Measurements from ENCODE around the gene AFF3.
"Not testable (repeated sequence)": the region's sequence is repeated elsewhere in the genome, so short reads cannot be mapped to it uniquely, and the experiment has no call there.

The AFF3 gene

DNA sequence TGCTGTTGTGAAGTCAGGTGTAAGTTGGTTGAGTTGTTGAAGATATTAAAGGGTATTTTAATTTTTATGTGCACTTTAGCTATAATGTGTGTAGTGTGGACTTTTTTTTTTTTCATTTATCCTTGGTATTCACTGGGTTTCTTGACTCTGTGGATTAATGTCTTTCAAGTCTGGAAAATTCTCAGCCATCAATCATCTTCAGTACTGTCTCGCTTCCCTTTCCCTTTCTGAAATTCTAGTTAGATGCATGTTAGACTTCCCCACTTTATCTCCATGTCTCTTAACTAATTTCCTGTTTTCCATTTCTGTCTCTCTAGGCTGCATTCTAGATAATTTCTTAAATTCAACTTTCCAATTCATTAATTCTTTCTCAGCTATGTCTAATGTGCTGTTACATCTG, 404.9 kb downstream of the AFF3 start:
- no peak for DNase-seq (ENCODE audit: low read depth)

GRCh38 chr2:99735753-99736152, 406.6 kb downstream of the AFF3 start:
- DNase-seq (ENCODE audit: low read depth): no peak

DNA sequence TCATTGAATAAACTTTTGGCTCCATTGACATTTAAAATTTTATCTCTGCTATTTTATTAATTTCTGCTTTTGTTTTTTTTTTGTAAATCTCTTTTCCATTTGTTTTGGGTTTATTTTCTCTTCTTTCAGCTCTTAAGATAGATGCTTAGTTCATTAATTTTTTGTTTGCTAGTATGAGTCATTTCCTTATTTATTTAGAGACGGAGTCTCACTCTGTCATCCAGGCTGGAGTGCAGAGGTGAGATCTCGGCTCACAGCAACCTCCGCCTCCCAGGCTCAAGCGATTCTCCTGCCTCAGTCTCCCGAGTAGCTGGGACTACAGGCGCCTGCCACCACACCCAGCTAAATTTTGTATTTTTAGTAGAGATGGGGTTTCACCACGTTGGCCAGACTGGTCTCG, 407.1 kb downstream of the AFF3 start:
- DNase-seq (ENCODE audit: low read depth): not testable (repeated sequence)

DNA sequence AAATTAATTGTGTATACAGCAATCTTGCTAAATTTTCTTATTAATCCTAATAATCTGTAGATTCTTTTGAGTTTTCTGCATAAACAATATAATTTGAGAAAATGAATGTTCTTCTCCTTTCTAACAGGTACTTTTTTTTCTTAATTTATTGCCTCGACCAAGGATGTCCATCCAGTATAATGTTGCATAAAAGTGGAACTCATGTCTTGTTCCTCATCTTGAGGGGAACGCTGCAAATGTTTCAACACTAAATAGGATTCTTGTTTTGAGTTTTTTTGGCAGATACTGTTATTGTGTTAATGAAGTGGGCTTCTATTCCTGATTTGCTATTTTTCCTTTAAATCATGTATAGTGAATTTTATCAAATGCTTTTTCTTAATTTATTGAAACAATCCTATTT, 408.2 kb downstream of the AFF3 start:
- no peak for DNase-seq (ENCODE audit: low read depth)

DNA sequence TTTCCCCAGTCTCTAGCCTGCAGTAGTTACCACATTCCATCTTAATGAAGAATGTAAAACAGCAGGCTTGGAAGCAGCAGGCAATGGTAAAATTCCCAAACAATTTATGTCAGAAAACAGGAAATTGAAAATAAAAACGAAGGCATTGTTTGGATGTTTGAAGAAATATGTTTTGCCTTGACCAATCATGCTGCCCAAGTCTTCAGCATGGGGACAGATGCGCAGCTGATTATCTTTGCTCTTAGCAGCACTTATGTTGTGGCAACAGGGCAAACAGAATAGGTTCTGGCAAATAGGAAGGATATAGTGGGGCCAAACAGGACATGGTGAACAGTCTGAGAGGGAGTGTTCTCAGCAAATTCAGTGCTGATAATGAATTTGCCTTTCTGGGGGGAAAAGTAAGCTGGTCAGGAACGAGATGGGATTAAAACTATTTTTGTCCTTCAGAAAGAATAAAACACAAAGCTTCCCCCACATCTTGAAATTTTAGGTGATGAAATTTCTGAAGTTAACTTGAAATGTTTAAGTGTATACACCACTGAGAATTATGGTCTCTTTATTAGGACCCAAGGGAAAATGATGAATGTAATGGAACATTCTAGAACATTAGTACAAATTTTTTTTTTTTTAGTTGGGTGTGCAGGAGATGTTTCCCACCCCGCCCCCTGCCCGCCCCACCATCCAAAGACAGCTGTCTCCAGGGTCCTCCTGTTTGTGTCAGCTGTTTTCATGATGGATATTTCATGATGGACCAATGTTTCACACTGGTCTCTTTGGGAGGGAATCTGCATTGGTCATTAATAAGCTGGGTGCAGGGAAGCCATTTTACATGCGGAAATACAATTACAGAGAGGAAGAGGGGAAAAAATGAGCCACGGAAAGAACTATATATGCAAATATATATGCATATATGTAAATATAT, 413.0 kb downstream of the AFF3 start:
- no peak for DNase-seq (ENCODE audit: low read depth)

GRCh38 chr2:99728166-99728565, 414.2 kb downstream of the AFF3 start:
- DNase-seq (ENCODE audit: low read depth): no peak

DNA sequence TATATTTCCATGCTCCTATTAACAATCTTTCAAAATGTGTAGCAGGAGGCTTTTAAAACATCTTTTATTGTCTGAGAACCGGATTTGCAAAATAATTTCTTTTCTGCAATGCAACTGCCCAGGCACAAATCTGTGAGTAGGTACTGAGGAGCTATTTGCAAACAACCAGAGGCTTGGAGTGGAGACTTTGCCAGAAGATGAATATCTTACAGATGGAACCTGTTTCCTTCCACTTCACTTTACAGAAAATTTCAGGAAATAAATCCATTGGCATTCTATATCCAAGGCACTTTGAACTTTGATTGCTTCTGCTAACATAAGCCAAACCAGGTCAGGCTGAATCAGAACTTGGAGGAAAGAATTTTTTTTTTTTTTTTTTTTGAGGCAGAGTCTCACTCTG, 415.2 kb downstream of the AFF3 start:
- DNase-seq (ENCODE audit: low read depth): no peak

GRCh38 chr2:99726691-99727090, 415.7 kb downstream of the AFF3 start:
- DNase-seq (ENCODE audit: low read depth): no peak

GRCh38 chr2:99725820-99726219, 416.6 kb downstream of the AFF3 start:
- DNase-seq (ENCODE audit: low read depth): no peak

DNA sequence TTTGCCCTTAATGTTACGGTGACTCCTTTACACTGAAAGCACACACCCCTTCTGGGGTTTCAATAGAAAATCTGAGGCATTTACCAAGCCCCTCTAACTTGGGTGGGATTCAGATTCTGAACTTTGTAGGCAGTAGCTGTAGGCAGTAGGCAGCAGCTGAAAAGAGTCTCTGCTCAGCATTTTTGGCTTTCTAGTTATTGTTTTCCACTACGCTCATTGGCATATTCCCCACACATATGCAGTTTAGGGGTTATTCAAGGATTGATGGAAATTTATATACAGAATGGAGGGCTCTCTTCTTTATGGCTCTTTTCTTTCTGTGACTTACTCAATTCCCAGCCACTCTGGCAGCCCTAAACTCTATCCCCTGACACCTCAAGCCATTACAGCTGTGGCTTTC, 419.9 kb downstream of the AFF3 start:
- DNase-seq (ENCODE audit: low read depth): no peak

DNA sequence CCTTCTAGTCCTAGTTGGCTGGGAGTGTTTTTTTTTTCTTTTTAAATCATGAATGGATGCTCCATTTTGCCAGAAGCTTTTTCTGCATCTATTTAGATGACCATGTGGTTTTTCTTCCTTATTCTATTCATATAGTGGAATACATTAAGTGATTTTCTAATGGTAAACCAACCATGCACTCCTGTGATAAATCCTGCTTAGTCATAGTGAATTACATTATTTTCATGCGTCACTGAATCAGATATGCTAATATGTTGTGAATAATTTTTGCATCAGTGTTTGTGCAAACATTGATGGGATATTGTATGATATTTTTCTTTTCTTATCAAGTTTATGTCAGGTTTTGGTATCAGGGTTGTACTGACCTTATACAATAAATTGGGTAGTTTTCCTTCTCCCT, 423.3 kb downstream of the AFF3 start:
- DNase-seq (ENCODE audit: low read depth): no peak

- DNase-seq (ENCODE audit: low read depth): no peak
These were observed 426.4 kb downstream of the AFF3 start for GRCh38 chr2:99715956-99716355.

DNA sequence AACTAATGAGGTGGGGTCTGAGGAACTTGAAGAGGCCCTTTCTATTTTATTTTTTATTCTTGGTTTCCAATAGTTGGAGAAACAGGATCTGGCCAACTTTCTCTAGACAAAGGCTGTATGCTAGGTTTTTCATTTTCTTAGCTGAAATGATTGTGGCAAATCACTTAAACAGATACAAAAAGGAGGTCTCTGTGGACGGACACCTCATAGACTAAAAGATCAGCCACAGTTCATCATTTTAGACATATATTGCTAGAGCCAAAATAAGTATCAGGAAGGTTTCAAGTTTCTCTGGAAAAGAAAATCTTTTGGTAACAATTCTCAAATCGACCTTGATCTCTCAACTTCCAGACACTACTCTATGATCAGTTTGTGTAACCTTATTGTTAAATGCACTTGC, 428.0 kb downstream of the AFF3 start:
- DNase-seq (ENCODE audit: low read depth): no peak

DNA sequence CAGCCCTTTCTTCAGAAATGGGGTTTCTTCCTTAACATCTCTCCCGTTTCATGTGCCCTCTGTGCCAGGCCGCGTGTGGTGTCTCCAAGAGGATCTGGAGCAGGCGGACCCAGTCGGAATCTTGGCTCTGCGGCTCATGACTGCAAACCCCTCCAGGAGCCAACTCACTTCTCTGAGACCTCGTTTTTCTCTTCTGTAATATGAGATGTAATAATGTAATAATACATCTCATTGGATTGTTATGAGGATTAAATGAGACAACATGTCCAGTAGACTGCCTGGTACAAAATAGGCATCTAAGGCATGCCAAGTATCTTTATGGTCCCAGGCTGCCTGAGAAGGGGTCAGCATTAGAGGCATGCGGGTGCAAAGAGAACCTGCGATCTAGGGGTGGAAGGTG, 431.2 kb downstream of the AFF3 start:
- no peak for DNase-seq (ENCODE audit: low read depth)

GRCh38 chr2:99710721-99711120, 431.7 kb downstream of the AFF3 start:
- DNase-seq (ENCODE audit: low read depth): no peak

GRCh38 chr2:99709229-99709628, 433.2 kb downstream of the AFF3 start:
- no peak for DNase-seq (ENCODE audit: low read depth)

- no peak for DNase-seq (ENCODE audit: low read depth)
These were observed 434.2 kb downstream of the AFF3 start for GRCh38 chr2:99708231-99708630.

DNA sequence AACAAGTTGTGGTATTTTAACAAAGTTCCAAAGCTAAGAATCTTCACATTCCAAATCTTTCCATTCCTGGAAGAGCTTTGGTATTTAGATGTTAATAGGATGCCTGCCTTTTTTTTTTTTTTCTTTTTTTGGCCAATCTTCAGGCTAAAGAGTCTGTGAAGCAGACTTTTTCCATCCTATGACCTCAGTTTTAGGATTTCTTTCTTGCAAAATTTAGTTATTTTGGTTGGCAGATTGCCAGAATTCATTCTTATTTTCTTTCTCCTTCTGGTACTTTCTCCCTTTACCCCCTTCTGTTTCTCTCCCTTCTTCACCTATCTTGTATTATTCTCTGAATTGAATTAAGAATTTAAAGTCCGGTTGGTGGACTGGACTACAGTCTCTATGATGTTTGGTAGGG, 434.8 kb downstream of the AFF3 start:
- DNase-seq (ENCODE audit: low read depth): no peak

- no peak for DNase-seq (ENCODE audit: low read depth)
These were observed 435.7 kb downstream of the AFF3 start for GRCh38 chr2:99706735-99707134.

DNA sequence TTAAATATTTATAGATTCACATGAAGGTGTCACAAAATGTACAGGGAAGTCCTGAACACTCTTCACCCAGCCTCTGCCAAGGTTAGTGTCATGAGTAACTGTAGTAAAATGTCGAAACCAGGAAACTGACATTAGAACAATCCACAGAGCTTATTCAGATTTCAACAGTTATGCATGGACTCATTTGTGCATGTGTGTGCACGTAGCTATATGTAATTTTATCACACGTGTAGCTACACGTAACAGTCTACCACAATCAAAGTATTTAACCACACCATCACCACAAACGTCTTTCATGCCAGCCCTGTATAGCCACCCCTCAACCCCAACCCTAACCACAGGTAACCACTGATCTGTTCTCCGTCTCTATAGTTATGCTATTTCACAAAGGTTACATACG, 440.9 kb downstream of the AFF3 start:
- no peak for DNase-seq (ENCODE audit: low read depth)

- DNase-seq (ENCODE audit: low read depth): no peak
These were observed 441.6 kb downstream of the AFF3 start for GRCh38 chr2:99700482-99701398.

- no peak for DNase-seq (ENCODE audit: low read depth)
These were observed 443.5 kb downstream of the AFF3 start for GRCh38 chr2:99698896-99699295.

Measured in stimulated activated CD4-positive, alpha-beta T cell treated with anti-CD3 and anti-CD28 coated beads, Interleukin-2, amount 100 ng/mL, for 4 hours (primary cell).